GDM1 (cell line): ENCODE results near the gene ETNK2.
"Not testable (repeated sequence)": the region's sequence is repeated elsewhere in the genome, so short reads cannot be mapped to it uniquely, and the experiment has no call there.

Source experiments
- DNase-seq: peaks from one replicate; lab custom pipeline; 2025; lab: John Stamatoyannopoulos, UW

Gene ETNK2

DNA sequence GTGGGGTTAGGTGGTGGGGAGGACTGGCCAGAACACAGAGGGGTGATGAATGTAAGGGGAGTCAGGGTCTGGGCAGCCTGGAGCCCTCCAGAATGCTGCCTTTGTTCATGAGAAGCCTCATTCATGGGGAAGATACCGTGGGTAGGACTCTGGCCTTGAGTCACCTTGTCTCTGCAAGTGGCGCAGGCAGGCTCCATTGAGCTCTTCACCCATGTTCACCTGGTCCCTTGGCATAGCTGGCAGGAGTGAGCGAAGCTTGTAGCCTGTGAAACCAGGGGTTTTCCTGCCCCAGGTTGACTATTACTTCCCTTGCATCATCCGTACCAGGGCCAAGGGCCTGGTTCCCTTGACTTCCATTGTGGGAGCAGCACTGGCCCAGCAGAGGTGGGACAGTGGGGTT, 53.2 kb downstream of the ETNK2 start:
- DNase-seq = no peak

DNA sequence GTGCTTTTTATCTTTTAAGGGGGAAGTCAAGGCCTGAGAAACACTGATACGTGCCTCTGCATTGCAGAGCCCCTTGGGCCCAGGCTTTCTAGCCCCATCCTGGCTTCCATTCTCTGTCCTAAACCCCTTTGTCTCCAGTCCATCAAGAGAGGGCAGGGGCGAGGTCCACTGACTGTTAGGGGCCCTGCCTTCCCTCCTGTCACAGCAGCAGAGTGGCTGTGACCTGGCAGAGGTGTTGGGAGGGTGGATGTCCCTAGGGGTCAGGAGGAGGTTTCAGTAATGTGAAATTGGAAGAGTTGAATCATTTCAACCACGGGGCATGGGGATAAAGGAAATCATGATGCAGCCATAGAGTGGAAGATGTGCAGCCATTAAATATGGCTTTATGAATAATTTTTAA, 54.9 kb downstream of the ETNK2 start:
- DNase-seq = no peak

DNA sequence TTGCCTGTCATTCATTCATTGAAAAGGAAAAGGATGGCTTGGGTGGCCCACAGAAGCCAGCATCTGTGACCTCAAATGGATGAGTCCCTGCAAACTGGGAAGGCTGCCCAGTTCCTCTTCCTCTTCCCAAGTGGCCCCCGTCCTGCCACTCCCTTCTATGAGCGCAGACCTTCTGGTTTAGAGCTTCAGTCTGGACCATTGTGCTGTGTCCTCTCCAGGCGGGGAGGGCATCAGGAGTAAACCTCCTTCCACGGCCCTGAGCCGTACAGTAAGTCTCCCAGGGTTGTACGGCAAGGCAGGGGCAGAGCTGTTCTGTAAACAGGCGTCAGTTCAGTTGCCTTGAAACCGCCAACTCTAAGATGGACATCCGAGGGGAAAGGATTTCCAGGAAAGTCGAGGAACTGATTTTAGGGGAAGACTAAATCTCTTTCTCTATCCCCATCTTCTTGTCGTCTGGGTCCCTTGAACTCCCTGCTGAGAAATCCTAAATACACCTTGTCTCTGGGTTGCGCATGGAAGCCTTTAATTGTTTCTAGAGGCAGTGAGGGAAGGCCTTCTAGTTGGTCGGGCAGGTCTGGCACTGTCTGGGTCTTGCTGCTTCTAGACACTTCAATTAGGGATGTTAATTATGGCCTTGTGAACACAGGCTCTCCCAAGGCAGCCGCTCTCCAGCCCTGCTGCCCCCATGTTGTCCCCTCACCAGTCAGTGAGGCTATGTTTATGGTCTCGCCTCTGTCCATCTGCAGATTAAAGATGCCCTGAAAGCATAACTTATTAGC, 56.8 kb downstream of the ETNK2 start:
- no peak for DNase-seq

DNA sequence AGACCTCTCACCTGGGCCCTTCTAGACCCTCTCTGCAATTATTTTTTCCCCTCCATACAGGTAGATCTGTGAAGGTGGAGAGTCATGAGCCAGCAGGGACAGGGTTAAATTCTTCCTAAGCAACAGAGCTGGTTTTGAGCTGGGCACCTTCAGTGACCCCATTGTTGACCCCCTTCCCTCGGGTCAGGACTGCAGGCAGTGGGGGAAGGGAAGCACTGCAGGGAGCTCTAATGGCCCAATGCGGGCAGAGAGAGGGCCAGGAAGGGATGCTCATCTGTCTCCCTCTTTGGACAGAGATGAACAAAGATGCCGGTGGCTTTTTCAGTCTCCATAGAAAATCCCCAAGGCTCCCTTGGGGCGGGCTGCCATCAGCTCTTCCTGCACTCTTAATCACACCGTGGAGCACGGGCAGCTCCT, 57.5 kb downstream of the ETNK2 start:
- no peak for DNase-seq

DNA sequence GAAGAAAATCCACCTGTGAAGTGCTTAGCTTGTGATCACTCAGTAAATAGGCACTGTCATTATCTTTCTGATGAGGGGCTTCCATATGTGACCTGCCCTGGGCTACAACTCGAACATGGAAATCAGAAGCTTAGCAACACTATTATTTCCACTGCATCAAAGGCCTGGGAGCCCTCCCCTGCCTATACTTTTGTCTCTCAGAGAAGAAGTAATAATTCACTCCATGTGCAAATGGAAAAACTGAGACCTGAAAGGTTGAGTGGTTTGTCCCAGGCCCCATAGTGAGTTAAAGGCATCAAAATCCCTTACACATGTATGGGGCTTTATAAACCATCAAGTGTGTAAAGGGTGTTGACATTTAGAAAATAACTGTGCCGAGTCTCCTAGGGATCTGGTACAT, 58.1 kb downstream of the ETNK2 start:
- DNase-seq = no peak

DNA sequence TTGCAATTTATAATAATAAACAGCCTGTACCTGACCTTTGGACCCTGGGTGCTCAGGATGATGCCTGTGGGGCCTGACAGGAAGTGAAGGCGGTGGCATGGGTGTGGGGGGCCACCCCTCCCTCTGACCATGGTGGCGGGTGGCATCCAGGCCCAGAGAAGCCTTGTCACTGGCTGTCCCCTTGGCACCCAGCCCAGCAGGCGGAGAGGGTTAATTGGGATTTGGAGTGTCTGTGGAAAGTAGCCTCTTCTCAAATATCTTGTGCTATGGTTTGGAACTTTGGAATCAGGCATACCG, 58.5 kb downstream of the ETNK2 start:
- DNase-seq = no peak

DNA sequence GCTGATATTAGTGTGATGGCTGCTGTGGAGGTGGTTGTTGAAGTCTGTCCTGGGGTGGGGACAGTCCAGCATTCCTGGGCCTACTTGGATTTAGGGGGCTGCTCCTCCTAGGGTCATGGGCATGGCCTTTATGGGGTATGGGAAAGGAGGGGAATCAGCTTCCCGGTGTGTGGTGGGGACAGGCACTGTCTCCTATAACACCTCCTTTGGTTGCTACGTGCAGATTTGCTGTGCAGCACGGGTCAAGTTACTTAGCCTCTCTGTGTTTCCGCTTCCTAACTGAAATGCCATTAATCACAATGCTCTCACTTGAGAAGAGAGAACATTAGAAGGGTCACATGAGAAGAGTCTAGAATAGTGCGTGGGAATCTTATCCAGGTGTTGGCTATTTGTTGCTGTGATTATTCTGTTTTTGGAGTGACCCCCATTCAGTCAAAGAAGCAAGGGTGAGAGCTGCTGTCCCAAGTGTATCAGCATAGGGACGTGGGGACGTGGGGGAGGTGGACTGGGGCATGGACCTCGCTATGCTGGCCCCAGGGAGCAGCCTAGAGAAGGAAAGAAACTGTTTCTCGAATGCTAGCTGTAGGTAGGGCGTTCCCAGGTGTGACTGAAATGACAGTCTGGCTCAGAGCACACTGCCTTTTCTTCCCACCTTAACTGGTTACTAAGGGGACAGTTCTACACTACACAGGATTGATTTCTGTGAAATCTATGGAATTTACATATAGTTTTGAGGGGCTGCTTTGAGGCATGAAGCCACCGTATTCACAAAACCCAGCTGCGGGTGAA, 59.0 kb downstream of the ETNK2 start:
- no peak for DNase-seq

DNA sequence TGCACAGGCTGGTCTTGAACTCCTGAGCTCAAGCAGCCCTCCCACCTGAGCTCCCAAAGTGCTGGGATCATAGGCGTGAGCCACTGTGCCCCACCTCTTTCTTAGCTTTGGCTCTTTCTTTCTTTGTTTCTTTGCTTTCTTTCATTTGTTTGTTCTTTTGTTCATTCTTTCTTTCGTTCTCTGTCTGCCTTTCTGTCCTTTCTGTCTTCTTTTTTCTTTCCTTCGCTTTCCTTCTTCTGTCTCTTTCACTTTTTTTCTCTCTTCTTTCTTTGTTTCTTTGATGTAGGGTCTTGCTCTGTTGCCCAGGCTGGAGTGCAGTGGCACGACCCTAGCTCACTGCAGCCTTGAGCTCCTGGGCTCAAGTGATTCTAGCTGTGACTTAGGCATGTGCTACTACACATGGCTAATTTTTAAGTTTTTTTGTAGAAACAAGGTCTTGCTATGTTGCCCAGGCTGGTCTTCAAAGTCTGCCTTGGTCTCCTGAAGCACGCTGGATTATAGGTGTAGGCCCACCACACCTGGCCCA, 60.0 kb downstream of the ETNK2 start:
- no peak for DNase-seq

DNA sequence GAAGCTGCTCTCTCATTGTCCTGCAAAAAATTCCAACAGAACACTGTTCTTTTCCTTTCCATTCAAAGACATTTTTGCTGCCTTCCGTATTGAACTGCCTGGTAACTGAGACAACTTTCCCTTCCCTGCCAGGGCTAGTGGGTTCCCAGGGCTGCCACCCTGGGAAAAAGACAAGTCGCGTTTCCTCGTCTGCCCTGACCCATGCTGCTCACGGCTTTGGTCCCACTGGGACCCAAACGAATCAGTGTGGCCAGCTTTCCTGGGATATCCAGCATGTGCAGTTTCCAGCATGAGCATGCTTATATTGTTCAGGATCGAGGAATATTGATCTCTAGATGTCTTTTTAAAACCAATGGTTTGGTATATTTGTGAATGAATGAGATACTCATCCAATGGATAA, 60.8 kb downstream of the ETNK2 start:
- no peak for DNase-seq

DNA sequence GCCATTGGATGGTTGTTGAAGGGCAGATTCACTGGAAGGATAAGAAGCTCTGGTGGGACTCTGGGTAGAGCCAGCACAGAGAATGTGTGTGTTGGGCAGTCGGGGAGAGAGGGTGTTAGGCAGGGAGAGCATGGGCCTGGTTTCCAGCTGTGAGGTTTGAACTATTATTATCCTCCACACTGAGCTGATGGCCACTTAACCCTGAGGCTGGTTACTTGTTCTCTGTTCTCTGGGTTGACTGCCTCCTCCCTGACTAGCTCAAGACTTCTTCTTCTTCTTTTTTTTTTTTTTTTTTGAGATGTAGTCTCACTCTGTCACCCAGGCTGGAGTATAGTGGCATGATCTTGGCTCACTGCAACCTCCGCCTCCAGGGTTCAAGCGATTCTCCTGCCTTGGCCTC, 61.7 kb downstream of the ETNK2 start:
- DNase-seq = not testable (repeated sequence)

DNA sequence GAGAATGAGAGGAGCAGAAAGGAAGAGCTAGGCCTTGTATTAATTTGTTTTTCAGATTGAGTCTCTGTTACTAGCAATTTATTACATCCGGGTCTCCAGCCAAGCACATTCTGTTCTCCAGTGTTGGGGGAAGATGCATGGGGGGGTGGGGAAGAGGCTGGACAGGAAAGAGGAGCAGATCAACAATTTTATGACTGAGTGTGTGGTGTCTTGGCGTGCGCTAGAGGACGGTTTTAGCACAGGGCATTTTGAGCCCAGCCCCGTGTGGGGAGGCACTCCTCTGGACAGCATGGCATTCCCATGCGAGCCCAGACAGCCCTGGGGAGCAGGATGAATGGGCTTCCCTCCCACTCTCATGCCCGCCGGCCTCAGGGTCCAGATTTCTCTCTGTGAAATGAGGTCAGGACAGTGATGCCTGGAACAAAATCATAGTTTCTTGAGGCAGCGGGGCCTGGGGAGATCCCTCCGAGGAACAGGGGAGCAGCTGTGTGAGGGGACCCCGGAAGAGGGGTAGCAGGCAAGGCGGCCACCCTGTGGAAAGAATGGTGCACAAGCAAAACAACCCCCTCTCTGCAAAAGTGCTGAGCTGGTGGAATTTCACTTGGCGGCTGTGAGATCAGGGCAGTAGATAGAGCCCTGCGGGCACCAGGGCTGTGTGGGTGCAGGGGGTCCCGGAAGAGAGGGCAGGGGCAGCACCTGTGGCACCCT, 62.6 kb downstream of the ETNK2 start:
- no peak for DNase-seq

DNA sequence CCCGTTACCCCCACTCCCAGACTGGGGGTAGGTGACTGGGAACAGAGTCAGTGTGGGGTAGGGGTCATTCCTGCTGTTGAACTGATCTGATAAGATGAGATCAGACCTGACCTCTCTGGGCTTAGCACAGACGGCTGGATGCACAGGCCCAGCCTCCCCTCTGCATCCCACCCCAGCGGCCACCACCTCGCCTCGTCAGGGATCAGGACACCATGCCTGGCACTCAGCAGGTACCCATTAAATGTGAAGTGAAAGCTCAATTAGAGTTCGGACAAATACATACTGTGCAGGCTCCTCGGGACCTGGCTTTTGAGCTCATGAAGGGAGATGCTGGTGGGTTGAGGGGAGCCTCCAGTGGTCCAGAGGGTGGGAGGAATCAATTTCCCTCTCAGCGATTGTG, 63.2 kb downstream of the ETNK2 start:
- DNase-seq = no peak

DNA sequence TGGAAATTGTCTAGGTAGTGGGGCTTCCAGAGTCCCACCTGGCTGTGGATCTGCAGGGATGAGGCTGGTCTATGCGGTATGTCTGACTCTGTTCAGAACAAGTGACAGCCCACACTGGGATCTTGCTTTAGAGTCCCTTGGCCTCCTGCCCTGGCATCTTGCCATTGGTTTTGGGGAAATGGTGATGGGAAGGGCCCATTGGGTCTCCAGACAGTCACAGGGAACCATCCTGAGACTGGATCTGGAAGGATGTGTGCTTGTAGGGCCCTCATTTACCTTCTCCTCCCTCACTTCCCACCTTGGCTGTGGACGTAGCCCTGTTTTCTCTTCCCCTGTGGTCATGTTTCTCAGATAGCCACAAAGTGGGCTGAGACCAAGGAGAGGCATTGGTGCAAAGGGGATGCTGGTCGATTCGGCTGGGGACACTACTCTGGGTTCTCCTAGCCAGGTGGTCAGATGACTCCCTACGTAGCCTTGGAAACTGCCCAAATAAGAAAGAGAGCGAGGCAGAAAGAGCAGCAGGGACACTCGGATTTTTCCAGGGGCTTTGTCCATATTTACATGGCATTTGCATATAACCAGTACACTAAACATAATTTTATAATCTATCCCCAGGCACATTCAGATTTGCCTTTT, 63.8 kb downstream of the ETNK2 start:
- DNase-seq = no peak

DNA sequence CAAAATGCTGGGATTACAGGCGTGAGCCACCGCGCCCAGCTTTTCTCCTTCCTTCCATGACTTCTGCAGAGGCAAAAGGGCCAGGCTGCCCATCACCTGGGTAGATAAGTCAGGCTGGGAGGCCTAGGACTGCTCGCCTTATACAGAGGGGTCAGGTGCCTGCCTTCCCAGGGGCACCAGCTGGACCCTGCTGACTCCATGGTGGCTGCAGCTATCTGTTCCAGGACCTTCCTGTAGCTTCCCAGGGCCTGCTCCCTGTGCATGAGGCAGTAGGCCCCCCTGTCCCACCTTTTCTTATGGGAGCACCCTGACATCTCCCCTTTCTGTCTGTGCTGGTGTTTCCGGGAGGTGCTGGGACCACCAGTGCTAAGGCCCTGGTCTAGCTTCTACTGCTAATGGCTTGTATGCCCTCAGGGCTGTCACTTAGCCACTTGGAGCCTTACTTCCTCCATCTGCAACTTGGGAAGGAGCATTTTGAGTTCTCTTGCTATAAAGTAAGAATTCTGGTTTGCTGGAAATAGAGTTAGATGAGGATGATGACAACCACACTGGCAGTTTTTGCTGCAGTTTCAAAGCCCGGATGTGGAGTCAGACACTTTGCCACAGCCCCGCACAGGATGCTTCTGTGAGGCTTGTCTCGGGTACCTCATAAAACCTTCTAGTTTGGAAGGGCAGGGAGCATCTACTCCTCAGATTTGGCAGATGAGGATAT, 64.5 kb downstream of the ETNK2 start:
- DNase-seq = no peak

DNA sequence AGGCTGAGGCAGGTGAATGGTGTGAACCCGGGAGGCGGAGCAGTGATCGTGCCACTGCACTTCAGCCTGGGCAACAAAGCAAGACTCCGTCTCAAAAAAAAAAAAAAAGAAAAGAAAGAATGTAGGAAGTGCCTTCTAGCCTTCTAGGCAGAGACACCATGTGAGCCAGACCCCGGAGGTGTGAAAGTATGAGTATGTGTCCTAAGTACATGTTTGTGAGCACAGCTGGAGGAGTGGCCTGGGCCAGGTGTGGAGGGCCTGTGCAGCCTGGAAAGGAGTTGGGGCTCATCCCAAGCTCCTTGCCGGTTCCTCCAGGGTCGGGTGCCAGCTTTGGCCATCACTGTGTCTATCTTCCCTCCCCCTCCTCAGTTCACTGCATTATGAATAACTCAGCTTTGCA, 66.0 kb downstream of the ETNK2 start:
- DNase-seq = no peak

DNA sequence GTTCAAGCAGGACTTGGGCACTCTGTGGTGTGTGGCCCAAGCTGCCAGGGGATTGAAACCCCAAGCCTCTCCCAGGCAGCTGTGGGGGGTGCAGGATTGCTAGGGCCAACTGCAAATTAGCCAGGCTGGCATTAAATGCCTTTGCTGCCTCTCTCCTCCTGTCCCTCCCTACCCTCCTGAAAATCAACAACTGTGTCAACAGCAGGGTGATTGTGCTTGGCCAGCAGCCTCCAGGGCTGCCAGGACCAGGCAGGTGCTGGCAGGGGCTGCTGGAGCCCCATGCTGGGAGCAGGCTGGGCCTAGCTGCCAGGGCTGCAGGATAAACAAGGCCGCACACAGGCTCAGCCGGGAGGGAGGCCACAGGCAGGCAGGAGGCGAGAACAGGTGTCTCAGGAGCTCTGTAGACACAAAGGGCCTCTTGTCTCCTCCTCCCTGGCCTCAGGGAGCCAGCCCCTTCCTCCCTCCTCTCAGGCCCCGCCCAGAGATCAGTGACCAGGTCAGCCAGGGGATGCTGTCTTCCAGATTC, 67.5 kb downstream of the ETNK2 start:
- no peak for DNase-seq

DNA sequence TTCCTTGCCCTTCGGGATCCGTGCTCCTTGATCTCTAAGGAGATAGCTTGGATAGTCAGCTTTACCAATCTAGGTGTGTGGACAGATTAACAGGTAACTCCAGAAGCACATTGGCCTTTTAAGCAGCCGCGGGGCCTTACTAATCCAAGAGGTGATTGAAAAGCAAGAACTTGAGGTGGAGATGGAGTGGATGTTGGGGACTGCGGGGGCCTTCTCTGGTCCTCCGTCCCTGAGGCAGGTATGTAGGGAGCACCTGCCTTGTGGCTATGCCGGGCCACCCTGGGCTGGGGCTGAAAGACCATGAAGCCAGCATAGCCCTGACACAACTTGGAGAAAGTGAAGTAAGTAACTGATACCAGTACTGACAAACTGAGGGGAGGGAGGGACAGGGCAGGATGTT, 68.4 kb downstream of the ETNK2 start:
- DNase-seq = no peak

DNA sequence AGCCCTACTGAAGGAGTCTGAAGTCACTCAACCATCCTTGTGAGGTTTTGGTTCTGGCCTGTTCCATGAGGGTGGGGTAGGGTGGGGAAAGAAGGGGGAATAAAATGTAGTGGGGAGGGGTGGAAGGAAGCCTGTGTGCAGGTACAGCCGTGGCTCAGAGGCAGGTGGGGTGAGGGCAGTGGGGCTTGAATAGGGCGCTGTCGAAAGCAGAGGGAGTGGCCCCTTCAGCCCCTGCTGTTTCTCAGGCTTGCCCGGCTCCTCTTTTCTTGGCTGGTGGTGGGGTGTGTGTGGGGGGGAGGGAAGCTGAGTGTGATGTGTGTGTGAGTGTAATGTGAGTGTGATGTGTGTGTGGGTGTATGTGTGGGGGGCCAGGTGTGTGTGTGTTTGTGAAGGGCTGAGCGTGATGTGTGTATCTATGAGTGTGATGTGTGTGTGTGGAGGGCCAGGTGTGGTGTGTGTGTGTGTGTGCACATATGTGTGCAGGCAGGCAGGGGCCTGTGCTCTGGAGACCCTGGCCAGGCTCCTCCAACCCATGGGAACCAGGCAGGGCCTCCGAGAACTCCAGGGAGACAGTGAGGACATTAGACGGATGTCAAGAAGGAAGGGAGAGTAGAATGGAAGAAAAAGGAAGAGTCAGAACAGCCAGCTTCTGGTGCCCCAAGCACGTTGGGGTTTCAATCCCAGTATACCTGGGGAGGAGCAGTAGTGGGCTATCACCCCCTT, 69.9 kb downstream of the ETNK2 start:
- no peak for DNase-seq

DNA sequence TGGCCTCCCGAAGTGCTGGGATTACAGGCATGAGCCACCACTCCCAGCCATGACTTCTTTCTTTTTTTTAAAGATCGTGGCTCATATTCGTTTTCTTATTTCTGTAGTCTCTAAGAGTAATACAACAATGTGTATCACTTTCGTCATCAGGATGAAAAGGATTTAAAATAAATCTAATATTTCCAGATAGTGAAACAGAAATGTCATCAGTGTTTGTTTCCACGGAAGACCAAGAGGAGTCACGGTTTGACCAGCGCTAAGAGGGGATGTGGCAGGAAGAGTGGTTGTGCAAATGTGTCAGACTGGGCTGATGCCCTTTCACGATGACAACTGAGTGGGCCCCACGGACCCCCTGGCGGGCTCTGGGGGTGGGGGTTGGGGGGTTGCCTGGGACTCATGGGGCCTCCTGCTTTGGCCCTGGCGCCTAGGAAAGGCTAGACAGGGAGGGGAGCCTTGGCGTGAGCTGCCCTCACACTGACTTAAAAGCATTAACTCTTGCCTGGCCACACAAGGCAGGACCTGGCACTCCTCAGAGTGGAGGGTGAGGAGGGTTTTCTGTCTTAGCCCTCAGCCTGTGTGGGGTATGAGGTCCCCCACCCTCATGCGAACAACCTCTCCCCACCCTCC, 70.6 kb downstream of the ETNK2 start:
- DNase-seq = no peak
